Esophagus muscularis mucosa (tissue), 4 donors: ENCODE data around the gene PGC.

Source experiments
- CTCF ChIP-seq, 3 experiments: fragments of 200-600 bp in 2 of 3; fragments of 450-650 bp in 1 of 3; sonication (generic) in 2 of 3; IDR thresholded peaks; one replicate each; pipeline ENCODE4 v1.5.1; 2017 to 2019; ENCODE audit warnings: antibody characterized with exemption in 3 of 3, mild to moderate bottlenecking in 2 of 3, moderate library complexity in 1 of 3
- EP300 ChIP-seq: sonication (generic); formaldehyde crosslinking; IDR thresholded peaks from one replicate; pipeline ENCODE4 v1.6.1; 2017; ENCODE audit warnings: antibody characterized with exemption
- POLR2A ChIP-seq: fragments of 450-650 bp; IDR thresholded peaks from one replicate; pipeline ENCODE4 v1.6.1; 2017; ENCODE audit warnings: antibody characterized with exemption, moderate library complexity, mild to moderate bottlenecking, low read depth
- POLR2AphosphoS5 ChIP-seq, 2 donors: sonication (generic); formaldehyde crosslinking; IDR thresholded peaks; one replicate each; pipeline ENCODE4 v1.6.1; 2017; ENCODE audit warnings: antibody characterized with exemption in 2 of 2

GRCh38 chr6:41770381-41771057, 23.3 kb upstream of the PGC start:
- TF ChIP-seq CTCF (IDR thresholded peaks at IDR 0.05): no peak
- TF ChIP-seq POLR2AphosphoS5 (IDR thresholded peaks at IDR 0.05): no peak
- no peak for TF ChIP-seq EP300
- no peak for TF ChIP-seq POLR2A
